GM18520 (cell line): ENCODE data around the gene BCR.
A peak's percentile ranks its signal among the peaks of the same experiment; 100 is the strongest.
"Not testable (repeated sequence)": the region's sequence is repeated elsewhere in the genome, so short reads cannot be mapped to it uniquely, and the experiment has no call there.

ENCODE experiments used
- ATAC-seq: cut with Tn5 transposase; IDR thresholded peaks from one replicate; pipeline ENCODE4 v1.9.1; 2021; ENCODE audit not compliant: unreplicated experiment

The BCR gene

GRCh38 chr22:23309261-23309660 is 129.0 kb downstream of the BCR start:
- not testable (repeated sequence) for ATAC-seq

- not testable (repeated sequence) for ATAC-seq
Observed at GRCh38 chr22:23310443-23311097, 130.3 kb downstream of the BCR start.

GRCh38 chr22:23311635-23312420 is 131.5 kb downstream of the BCR start:
- not testable (repeated sequence) for ATAC-seq

GRCh38 chr22:23313791-23314567 is 133.7 kb downstream of the BCR start:
- no peak for ATAC-seq

- no peak for ATAC-seq
Observed at GRCh38 chr22:23315341-23315917, 135.1 kb downstream of the BCR start.

GRCh38 chr22:23316596-23316995 is 136.3 kb downstream of the BCR start:
- ATAC-seq, result not testable (repeated sequence)

- not testable (repeated sequence) for ATAC-seq
Observed at GRCh38 chr22:23318316-23318715, 138.0 kb downstream of the BCR start.

- ATAC-seq, result not testable (repeated sequence)
Observed at GRCh38 chr22:23322497-23323080, 142.3 kb downstream of the BCR start.

- peak; percentile 63 for ATAC-seq
Observed at GRCh38 chr22:23323960-23324688, 143.8 kb downstream of the BCR start.

- no peak for ATAC-seq
Observed at GRCh38 chr22:23325183-23325582, 144.9 kb downstream of the BCR start.

GRCh38 chr22:23333822-23334221 is 153.5 kb downstream of the BCR start:
- ATAC-seq, result not testable (repeated sequence)

- ATAC-seq, result not testable (repeated sequence)
Observed at GRCh38 chr22:23337672-23338071, 157.4 kb downstream of the BCR start.

GRCh38 chr22:23341942-23342695 is 161.8 kb downstream of the BCR start:
- not testable (repeated sequence) for ATAC-seq

GRCh38 chr22:23351321-23351720 is 171.0 kb downstream of the BCR start:
- no peak for ATAC-seq

- no peak for ATAC-seq
Observed at GRCh38 chr22:23353004-23353403, 172.7 kb downstream of the BCR start.

- no peak for ATAC-seq
Observed at GRCh38 chr22:23353696-23354095, 173.4 kb downstream of the BCR start.

- ATAC-seq, result no peak
Observed at GRCh38 chr22:23356094-23356493, 175.8 kb downstream of the BCR start.

GRCh38 chr22:23357053-23357452 is 176.7 kb downstream of the BCR start:
- ATAC-seq, result no peak

GRCh38 chr22:23359583-23360123 is 179.3 kb downstream of the BCR start:
- no peak for ATAC-seq
